Neural cell (in vitro differentiated cells): ENCODE results near the gene CHODL.

ENCODE experiments used
- EP300 ChIP-seq: fragments of 450-650 bp; conservative IDR thresholded peaks from 2 replicates; pipeline ENCODE4 v1.6.1; 2014; ENCODE audit warnings: antibody characterized with exemption, mild to moderate bottlenecking, moderate library complexity; ENCODE audit not compliant: poor library complexity, severe bottlenecking
- MXI1 ChIP-seq: fragments of 450-650 bp; conservative IDR thresholded peaks from 2 replicates; pipeline ENCODE4 v1.6.1; 2014; ENCODE audit warnings: antibody characterized with exemption, mild to moderate bottlenecking; ENCODE audit not compliant: poor library complexity, severe bottlenecking
- TF ChIP-seq, protein P1 (sequence below): fragments of 450-650 bp; IDR thresholded peaks from 2 replicates; pipeline ENCODE4 v1.5.1; 2014; ENCODE audit warnings: antibody characterized with exemption, mild to moderate bottlenecking, moderate library complexity; ENCODE audit not compliant: poor library complexity, severe bottlenecking

GRCh38 chr21:18249672-18250071 lies 5.0 kb downstream of the CHODL start:
- TF ChIP-seq, protein P1, sequence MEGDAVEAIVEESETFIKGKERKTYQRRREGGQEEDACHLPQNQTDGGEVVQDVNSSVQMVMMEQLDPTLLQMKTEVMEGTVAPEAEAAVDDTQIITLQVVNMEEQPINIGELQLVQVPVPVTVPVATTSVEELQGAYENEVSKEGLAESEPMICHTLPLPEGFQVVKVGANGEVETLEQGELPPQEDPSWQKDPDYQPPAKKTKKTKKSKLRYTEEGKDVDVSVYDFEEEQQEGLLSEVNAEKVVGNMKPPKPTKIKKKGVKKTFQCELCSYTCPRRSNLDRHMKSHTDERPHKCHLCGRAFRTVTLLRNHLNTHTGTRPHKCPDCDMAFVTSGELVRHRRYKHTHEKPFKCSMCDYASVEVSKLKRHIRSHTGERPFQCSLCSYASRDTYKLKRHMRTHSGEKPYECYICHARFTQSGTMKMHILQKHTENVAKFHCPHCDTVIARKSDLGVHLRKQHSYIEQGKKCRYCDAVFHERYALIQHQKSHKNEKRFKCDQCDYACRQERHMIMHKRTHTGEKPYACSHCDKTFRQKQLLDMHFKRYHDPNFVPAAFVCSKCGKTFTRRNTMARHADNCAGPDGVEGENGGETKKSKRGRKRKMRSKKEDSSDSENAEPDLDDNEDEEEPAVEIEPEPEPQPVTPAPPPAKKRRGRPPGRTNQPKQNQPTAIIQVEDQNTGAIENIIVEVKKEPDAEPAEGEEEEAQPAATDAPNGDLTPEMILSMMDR: peak; percentile 12
- TF ChIP-seq MXI1: no peak
- no peak for TF ChIP-seq EP300
